ENCODE measurements around the gene NXN. TPM values are rescaled to one million over a fixed set of nuclear protein-coding genes. Genes with fewer than 3 reads are reported as not detected.

The NXN gene
- total RNA-seq, 1 experiment from 2014 or later = 20.8 TPM

DNA sequence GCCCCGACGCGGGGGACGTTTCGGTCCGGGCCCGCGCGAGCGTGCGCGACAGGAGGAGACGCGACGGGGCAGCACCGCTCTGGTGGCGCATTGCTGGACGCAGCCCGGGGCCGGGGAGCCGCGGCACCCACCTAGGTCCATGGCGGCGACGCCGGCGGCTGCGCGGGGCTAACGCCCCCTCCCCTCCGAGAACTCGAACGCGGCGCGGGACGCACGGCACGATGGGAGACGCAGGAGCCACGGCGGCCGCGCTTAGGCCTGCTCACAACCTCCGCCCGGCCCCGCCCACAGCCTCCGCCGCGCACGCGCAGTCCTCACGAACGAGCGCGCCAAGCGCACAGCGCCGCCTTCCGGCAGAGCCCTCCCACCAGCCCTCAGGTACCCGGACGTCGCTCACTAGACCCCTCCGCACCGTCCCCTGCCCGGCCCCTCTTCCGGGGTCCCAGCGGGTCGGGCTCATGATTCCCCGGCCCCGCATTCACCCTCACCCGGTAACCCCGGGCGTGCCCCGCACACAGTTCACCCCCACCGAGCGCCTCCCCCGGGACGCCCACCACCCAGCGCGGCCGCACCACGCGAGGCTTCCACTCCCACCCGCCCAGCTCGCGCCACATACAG is 227.5 kb downstream of the NXN start, which contains the start of gene GEMIN4:
Gene GEMIN4 (minus strand): TSS at position 263 of the 618 bp plus-strand sequence. CDS start 122 bp downstream, at position 141.
- POLR2A ChIA-PET (ENCODE audit: unreplicated experiment) = no interaction called here
- CTCF ChIA-PET = no interaction called here
- Histone ChIP-seq H3K79me2 (ENCODE audit: low read length) (peaks cover 45% of the 10 kb centered on the region), H3K27ac (ENCODE audit: low read length) (peak within 1 kb of the TSS; percentile 43), H3K9me3 (ENCODE audit: low read length) (no peaks in the 10 kb centered on the region), H3K4me1 (ENCODE audit: insufficient read depth, low read length) (peaks cover 19% of the 10 kb centered on the region), H3K9ac (ENCODE audit: low read length) (peak within 1 kb of the TSS; percentile 99), H4K20me1 (ENCODE audit: low read length) (peaks cover 13% of the 10 kb centered on the region), H2AFZ (ENCODE audit: low read length) (peak within 1 kb of the TSS; percentile 93), H3K4me3 (ENCODE audit: low read length) (peak within 1 kb of the TSS; percentile 70), H3K9me2 (replicated peaks; ENCODE audit: low read length) (no peaks in the 10 kb centered on the region), H3F3A (ENCODE audit: low read length, unreplicated experiment) (no peaks in the 10 kb centered on the region), H3K27me3 (ENCODE audit: low read length) (no peaks in the 10 kb centered on the region), H3K4me2 (ENCODE audit: low read length) (peak within 1 kb of the TSS; percentile 88), H3K36me3 (ENCODE audit: low read depth, low read length) (peaks cover 9% of the 10 kb centered on the region; the same call in 1 of the 2 replicates)
- ATAC-seq (peak; percentile 81), DNase-seq (peak; percentile 85)
- BruUV-seq (replicated peaks) = no TSS peak
- intact Hi-C loops (cut with micrococcal nuclease) = no loop called here
- TF ChIP-seq EZH2phosphoT487 (IDR thresholded peaks at IDR 0.05; ENCODE audit: borderline replicate concordance, low read length) (no peak), EZH2 (IDR thresholded peaks at IDR 0.05; ENCODE audit: low read length, unreplicated experiment) (no peak)
- TF ChIP-seq, protein P1, sequence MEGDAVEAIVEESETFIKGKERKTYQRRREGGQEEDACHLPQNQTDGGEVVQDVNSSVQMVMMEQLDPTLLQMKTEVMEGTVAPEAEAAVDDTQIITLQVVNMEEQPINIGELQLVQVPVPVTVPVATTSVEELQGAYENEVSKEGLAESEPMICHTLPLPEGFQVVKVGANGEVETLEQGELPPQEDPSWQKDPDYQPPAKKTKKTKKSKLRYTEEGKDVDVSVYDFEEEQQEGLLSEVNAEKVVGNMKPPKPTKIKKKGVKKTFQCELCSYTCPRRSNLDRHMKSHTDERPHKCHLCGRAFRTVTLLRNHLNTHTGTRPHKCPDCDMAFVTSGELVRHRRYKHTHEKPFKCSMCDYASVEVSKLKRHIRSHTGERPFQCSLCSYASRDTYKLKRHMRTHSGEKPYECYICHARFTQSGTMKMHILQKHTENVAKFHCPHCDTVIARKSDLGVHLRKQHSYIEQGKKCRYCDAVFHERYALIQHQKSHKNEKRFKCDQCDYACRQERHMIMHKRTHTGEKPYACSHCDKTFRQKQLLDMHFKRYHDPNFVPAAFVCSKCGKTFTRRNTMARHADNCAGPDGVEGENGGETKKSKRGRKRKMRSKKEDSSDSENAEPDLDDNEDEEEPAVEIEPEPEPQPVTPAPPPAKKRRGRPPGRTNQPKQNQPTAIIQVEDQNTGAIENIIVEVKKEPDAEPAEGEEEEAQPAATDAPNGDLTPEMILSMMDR (conservative IDR thresholded peaks at IDR 0.05; ENCODE audit: low read depth, low read length) = peak; percentile 73

- no peaks in the 10 kb centered on the region for H3F3A ChIP-seq (ENCODE audit: low read length, unreplicated experiment)
- peak overlapping the region; percentile 70 for H3K4me3 ChIP-seq (ENCODE audit: low read length)
- no TSS peak for BruUV-seq (replicated peaks)
- peak overlapping the region; percentile 99 for H3K9ac ChIP-seq (ENCODE audit: low read length)
- peaks cover 19% of the 10 kb centered on the region for H3K4me1 ChIP-seq (ENCODE audit: insufficient read depth, low read length)
- H3K36me3 ChIP-seq (ENCODE audit: low read depth, low read length) = peaks cover 11% of the 10 kb centered on the region; the same call in 1 of the 2 replicates
- ATAC-seq (peak; percentile 14), DNase-seq (peak; percentile 14)
- H4K20me1 ChIP-seq (ENCODE audit: low read length) = peaks cover 13% of the 10 kb centered on the region
- peak overlapping the region; percentile 43 for H3K27ac ChIP-seq (ENCODE audit: low read length)
- no peak for TF ChIP-seq EZH2phosphoT487 (IDR thresholded peaks at IDR 0.05; ENCODE audit: borderline replicate concordance, low read length)
- TF ChIP-seq, protein P1 (conservative IDR thresholded peaks at IDR 0.05; ENCODE audit: low read depth, low read length) = no peak
- no peak for TF ChIP-seq EZH2 (IDR thresholded peaks at IDR 0.05; ENCODE audit: low read length, unreplicated experiment)
- CTCF ChIA-PET = no interaction called here
- intact Hi-C loops (cut with micrococcal nuclease) = no loop called here
- POLR2A ChIA-PET (ENCODE audit: unreplicated experiment) = no interaction called here
- no peaks in the 10 kb centered on the region for H3K9me3 ChIP-seq (ENCODE audit: low read length)
- H3K9me2 ChIP-seq (replicated peaks; ENCODE audit: low read length) = no peaks in the 10 kb centered on the region
- peak overlapping the region; percentile 88 for H3K4me2 ChIP-seq (ENCODE audit: low read length)
- H2AFZ ChIP-seq (ENCODE audit: low read length) = peak overlapping the region; percentile 93
- peaks cover 52% of the 10 kb centered on the region for H3K79me2 ChIP-seq (ENCODE audit: low read length)
- H3K27me3 ChIP-seq (ENCODE audit: low read length) = no peaks in the 10 kb centered on the region
These were observed 228.1 kb downstream of the NXN start for GRCh38 chr17:751269-752001.
